ENCODE results near the gene WRNIP1. TPM values are rescaled to one million over a fixed set of nuclear protein-coding genes. Genes with fewer than 3 reads are reported as not detected.
A peak's percentile ranks its signal among the peaks of the same experiment; 100 is the strongest.

The WRNIP1 gene
- total and polyA plus RNA-seq, 10 of the 15 experiments (the other 5 are each of a cell fraction or from before 2014, with no cell fraction given): 9.3 to 30.5 (median 24.3) TPM

DNA sequence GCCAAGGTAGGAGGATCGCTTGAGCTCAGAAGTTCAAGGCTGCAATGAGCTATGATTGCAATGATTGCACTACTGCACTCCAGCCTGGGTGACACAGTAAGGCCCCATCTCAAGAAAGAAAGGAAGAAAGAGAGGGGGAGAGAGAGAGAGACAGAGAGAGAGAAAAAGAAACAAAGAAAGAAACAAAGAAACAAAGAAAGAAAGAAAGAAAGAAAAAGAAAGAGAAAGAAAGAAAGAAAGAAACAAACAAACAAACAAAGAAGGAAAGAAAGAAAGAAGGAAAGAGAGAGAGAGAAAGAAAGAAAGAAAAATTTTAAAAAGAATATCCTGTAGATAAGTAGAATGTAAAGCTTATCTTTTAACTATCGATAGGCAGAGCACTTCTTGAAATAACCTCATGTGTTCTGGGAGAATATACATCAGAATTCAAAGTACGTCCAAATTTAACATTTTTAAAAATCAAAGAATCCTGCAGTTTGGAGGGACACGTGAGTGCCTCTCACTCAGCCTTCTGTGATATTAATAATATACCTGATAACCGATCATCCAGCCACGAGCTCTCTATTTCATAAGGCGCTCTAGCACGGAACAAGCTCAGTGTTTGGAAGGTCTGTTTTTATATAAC lies 39.7 kb upstream of the WRNIP1 start:
- no peaks in the 10 kb centered on the region for H3K36me3 ChIP-seq (ENCODE audit: control insufficient read depth in 2 of 2, insufficient read depth in 2 of 2, low read length in 1 of 2)
- H3K9ac ChIP-seq (ENCODE audit: control insufficient read depth, insufficient read depth, low read length): no peak overlapping the region
- no peaks in the 10 kb centered on the region for H4K20me1 ChIP-seq (ENCODE audit: control insufficient read depth, insufficient read depth)
- H3K4me3 ChIP-seq: no peak overlapping the region
- in situ Hi-C loops (cut with MboI): no loop called here
- intact Hi-C loops (cut with micrococcal nuclease; ENCODE audit: unreplicated experiment): no loop called here
- no peak for TF ChIP-seq E2F4 (IDR thresholded peaks at IDR 0.05; ENCODE audit: low read depth, low read length)
- no peak for TF ChIP-seq MXI1 (IDR thresholded peaks at IDR 0.05; ENCODE audit: low read depth, low read length)
- TF ChIP-seq ZNF274 (IDR thresholded peaks at IDR 0.05; ENCODE audit: insufficient read depth, insufficient read length): no peak
- no peak for TF ChIP-seq MLLT1 (IDR thresholded peaks at IDR 0.05)
- no peak for TF ChIP-seq HDGF (IDR thresholded peaks at IDR 0.05)
- no peak for TF ChIP-seq BHLHE40 (IDR thresholded peaks at IDR 0.05; ENCODE audit: borderline replicate concordance in 1 of 2, low read depth in 2 of 2, low read length in 1 of 2)
- no peak for TF ChIP-seq EGR1 (IDR thresholded peaks at IDR 0.05; ENCODE audit: borderline replicate concordance in 1 of 2, low read depth in 2 of 2, low read length in 2 of 2)
- no peak for FAIRE-seq
- SMC1A ChIA-PET (ENCODE audit: uncharacterized antibody, unreplicated experiment): interaction anchor here (0.7 to 1.6 kb wide), 7 partner anchors 8 to 1146 kb away, joined by 3 to 5 read pairs (median 3); partner anchors contain the start of gene MYLK4
- BruUV-seq (replicated peaks): no TSS peak
- CTCF ChIA-PET: interaction anchor here (0.6 to 2.3 kb wide), 5 partner anchors 9 to 1251 kb away, joined by 3 to 16 read pairs (median 3); no protein-coding TSS in a partner anchor
- H3K4me2 ChIP-seq (ENCODE audit: control insufficient read depth, insufficient read depth): no peak overlapping the region
- no peak for DNase-seq (ENCODE audit: low read depth, low spot score)
- RAD21 ChIA-PET (ENCODE audit: unreplicated experiment): interaction anchor here (0.7 kb wide), 1 partner anchor 12 kb away, joined by 3 read pairs; no protein-coding TSS in a partner anchor
- H3K79me2 ChIP-seq (ENCODE audit: control insufficient read depth, insufficient read depth, low read length): no peaks in the 10 kb centered on the region
- no peak overlapping the region for H3K27ac ChIP-seq (ENCODE audit: control insufficient read depth, insufficient read depth)
- H3K9me3 ChIP-seq (replicated peaks; ENCODE audit: control insufficient read depth, insufficient read depth, low read length): no peaks in the 10 kb centered on the region
- H3K27me3 ChIP-seq (replicated peaks in 1 of 2; ENCODE audit: control insufficient read depth in 2 of 2, insufficient read depth in 2 of 2, low read length in 1 of 2): peaks cover 0 to 1% of the 10 kb centered on the region in 2 experiments; a peak in 1 of 4 replicates
- POLR2A ChIA-PET: no interaction called here
- H2AFZ ChIP-seq (ENCODE audit: control insufficient read depth, low read depth, low read length): peak overlapping the region; percentile 79
- no peak for ATAC-seq
- WGBS (ENCODE audit: insufficient coverage, insufficient replicate concordance, low lambda C conversion rate, missing lambda C conversion rate): 74% methylated on average over 8 of the region's 8 CpGs
- no peaks in the 10 kb centered on the region for H3K4me1 ChIP-seq (ENCODE audit: control insufficient read depth, insufficient read depth, low read length)

Measured in GM12878 (cell line).